ENCODE results near the gene NRG4.
"Not testable (repeated sequence)": the region's sequence is repeated elsewhere in the genome, so short reads cannot be mapped to it uniquely, and the experiment has no call there.

Gene NRG4

GRCh38 chr15:75926931-75927330 is 85.3 kb downstream of the NRG4 start:
- no peak for DNase-seq (ENCODE audit: low read depth)

GRCh38 chr15:75925440-75925839 is 86.8 kb downstream of the NRG4 start:
- no peak for DNase-seq (ENCODE audit: low read depth)

- no peak for DNase-seq (ENCODE audit: low read depth)
Measured at GRCh38 chr15:75924576-75924975, 87.6 kb downstream of the NRG4 start.

- DNase-seq (ENCODE audit: low read depth), result no peak
Measured at GRCh38 chr15:75923756-75924155, 88.5 kb downstream of the NRG4 start.

- peak; percentile 81 for DNase-seq (ENCODE audit: low read depth)
Measured at GRCh38 chr15:75921732-75922703, 90.2 kb downstream of the NRG4 start.

- no peak for DNase-seq (ENCODE audit: low read depth)
Measured at GRCh38 chr15:75920079-75920478, 92.1 kb downstream of the NRG4 start.

GRCh38 chr15:75918135-75918534 is 94.1 kb downstream of the NRG4 start:
- no peak for DNase-seq (ENCODE audit: low read depth)

- DNase-seq (ENCODE audit: low read depth), result no peak
Measured at GRCh38 chr15:75916978-75917377, 95.2 kb downstream of the NRG4 start.

- not testable (repeated sequence) for DNase-seq (ENCODE audit: low read depth)
Measured at GRCh38 chr15:75910355-75910754, 101.9 kb downstream of the NRG4 start.

GRCh38 chr15:75905231-75905630 is 107.0 kb downstream of the NRG4 start:
- DNase-seq (ENCODE audit: low read depth), result no peak

GRCh38 chr15:75903331-75904239 is 108.6 kb downstream of the NRG4 start, which contains the start of gene FBXO22:
Gene FBXO22, plus strand, starts transcription at chr15:75903878. Its CDS starts 86 bp downstream, at chr15:75903964.
- DNase-seq (ENCODE audit: low read depth), result peak; percentile 88

- DNase-seq (ENCODE audit: low read depth), result no peak
Measured at GRCh38 chr15:75902129-75902557, 110.1 kb downstream of the NRG4 start.

GRCh38 chr15:75900577-75900976 is 111.6 kb downstream of the NRG4 start:
- DNase-seq (ENCODE audit: low read depth), result no peak

GRCh38 chr15:75895731-75896130 is 116.5 kb downstream of the NRG4 start:
- DNase-seq (ENCODE audit: low read depth), result no peak

- peak; percentile 62 for DNase-seq (ENCODE audit: low read depth)
Measured at GRCh38 chr15:75891895-75892294, 120.3 kb downstream of the NRG4 start.
